Vagina (tissue), 2 donors: ENCODE results near the gene ETFDH. TPM values are rescaled to one million over a fixed set of nuclear protein-coding genes. Genes with fewer than 3 reads are reported as not detected.

ENCODE experiments used
- DNase-seq, 2 donors: peaks; one replicate each; pipeline ENCODE4 v3.0.0-alpha.2; 2017; ENCODE audit errors: extremely low spot score in 2 of 2
- H3K27ac ChIP-seq: fragments of 200-600 bp; sonication (generic); one replicate; pipeline ENCODE4 v1.5.1; 2019
- H3K27me3 ChIP-seq: fragments of 200-600 bp; sonication (generic); one replicate; pipeline ENCODE4 v1.5.1; 2019
- H3K36me3 ChIP-seq, 2 donors: fragments of 200-600 bp; sonication (generic); one replicate each; pipeline ENCODE4 v1.5.1; 2017 to 2019
- H3K4me1 ChIP-seq: fragments of 200-600 bp; sonication (generic); one replicate; pipeline ENCODE4 v1.5.1; 2019
- H3K4me3 ChIP-seq, 2 donors: fragments of 200-600 bp; sonication (generic); 1 replicate in 1 of 2; 2 replicates in 1 of 2; pipeline ENCODE4 v1.5.1; 2016 to 2019
- H3K9me3 ChIP-seq: fragments of 200-600 bp; sonication (generic); one replicate; pipeline ENCODE4 v1.5.1; 2019
- CTCF ChIP-seq, 3 experiments: fragments of 450-650 bp in 2 of 3; fragments of 200-600 bp in 1 of 3; sonication (generic) in 1 of 3; IDR thresholded peaks; one replicate each; pipeline ENCODE4 v1.5.1; 2017 to 2019; ENCODE audit warnings: antibody characterized with exemption in 3 of 3, mild to moderate bottlenecking in 2 of 3, moderate library complexity in 2 of 3
- POLR2A ChIP-seq, 2 donors: fragments of 450-650 bp; IDR thresholded peaks; one replicate each; pipeline ENCODE4 v1.6.1; 2017; ENCODE audit warnings: antibody characterized with exemption in 2 of 2, mild to moderate bottlenecking in 2 of 2, moderate library complexity in 2 of 2
- POLR2AphosphoS5 ChIP-seq, 2 donors: sonication (generic); formaldehyde crosslinking; IDR thresholded peaks; one replicate each; pipeline ENCODE4 v1.9.0; 2017; ENCODE audit warnings: antibody characterized with exemption in 2 of 2, mild to moderate bottlenecking in 2 of 2, low read depth in 1 of 2; ENCODE audit not compliant: insufficient read depth in 1 of 2
- intact Hi-C: fragments of 100-400 bp; cut with DNase I; formaldehyde crosslinking; loops from one replicate; pipeline ENCODE4 v1.15.1; 2023
- total RNA-seq: library from RNA; depleted of rRNA; stranded (reverse); fragments of >200 nt; gene quantifications from one replicate; pipeline ENCODE4 v1.2.3, GENCODE V29; 2016

Gene ETFDH
- 20.4 TPM for total RNA-seq

GRCh38 chr4:158671915-158672806, at the start of gene ETFDH:
ETFDH (plus strand) TSS chr4:158672296; CDS start chr4:158672457, 161 bp downstream.
- Histone ChIP-seq H3K9me3 (no peaks in the 10 kb centered on the region), H3K36me3 (no peaks in the 10 kb centered on the region), H3K27ac (peak within 1 kb of the TSS; percentile 97), H3K27me3 (no peaks in the 10 kb centered on the region), H3K4me1 (peaks cover 35% of the 10 kb centered on the region), H3K4me3 (peak within 1 kb of the TSS; percentile 82 to 93)
- intact Hi-C loops, result no loop called here
- DNase-seq, result peak; percentile 99 to 100
- TF ChIP-seq POLR2A (IDR thresholded peaks at IDR 0.05), result peak in 1 of 2 donors; percentile 84
- TF ChIP-seq CTCF (IDR thresholded peaks at IDR 0.05), result peak; percentile 44 to 61 (median 57)
- TF ChIP-seq POLR2AphosphoS5 (IDR thresholded peaks at IDR 0.05; ENCODE audit: insufficient read depth in 1 of 2, low read depth in 1 of 2), result peak; percentile 98 to 99

- intact Hi-C loops, result loop anchor here (1.0 kb wide), 1 partner anchor 365 kb away; no protein-coding TSS in a partner anchor
- Histone ChIP-seq H3K4me3 (no peak overlapping the region), H3K9me3 (no peaks in the 10 kb centered on the region), H3K27me3 (no peaks in the 10 kb centered on the region), H3K27ac (no peak overlapping the region), H3K36me3 (no peaks in the 10 kb centered on the region), H3K4me1 (no peaks in the 10 kb centered on the region)
- TF ChIP-seq CTCF (IDR thresholded peaks at IDR 0.05) (peak; percentile 41 to 84 (median 58)), POLR2AphosphoS5 (IDR thresholded peaks at IDR 0.05; ENCODE audit: insufficient read depth in 1 of 2, low read depth in 1 of 2) (no peak)
- DNase-seq, result no peak
These were observed 47.1 kb upstream of the ETFDH start for GRCh38 chr4:158624889-158625478.

GRCh38 chr4:158625544-158625943, 46.6 kb upstream of the ETFDH start:
- no peaks in the 10 kb centered on the region for H3K27me3 ChIP-seq
- intact Hi-C loops, result loop anchor here (1.0 kb wide), 1 partner anchor 365 kb away; no protein-coding TSS in a partner anchor
- H3K36me3 ChIP-seq, result no peaks in the 10 kb centered on the region
- H3K9me3 ChIP-seq, result no peaks in the 10 kb centered on the region
- H3K4me3 ChIP-seq, result no peak overlapping the region
- H3K4me1 ChIP-seq, result no peaks in the 10 kb centered on the region
- DNase-seq, result no peak
- H3K27ac ChIP-seq, result no peak overlapping the region
- no peak for TF ChIP-seq CTCF (IDR thresholded peaks at IDR 0.05)
- TF ChIP-seq POLR2AphosphoS5 (IDR thresholded peaks at IDR 0.05; ENCODE audit: insufficient read depth in 1 of 2, low read depth in 1 of 2), result no peak
- no peak for TF ChIP-seq POLR2A (IDR thresholded peaks at IDR 0.05)

- intact Hi-C loops, result no loop called here
These were observed 41.2 kb upstream of the ETFDH start for GRCh38 chr4:158630893-158631292.

More at GRCh38 chr4:158630893-158631292, 41.2 kb upstream of the ETFDH start:
- TF ChIP-seq POLR2A (IDR thresholded peaks at IDR 0.05) (no peak), CTCF (IDR thresholded peaks at IDR 0.05) (no peak), POLR2AphosphoS5 (IDR thresholded peaks at IDR 0.05; ENCODE audit: insufficient read depth in 1 of 2, low read depth in 1 of 2) (no peak)
- Histone ChIP-seq H3K36me3 (no peaks in the 10 kb centered on the region), H3K27me3 (no peaks in the 10 kb centered on the region), H3K9me3 (no peaks in the 10 kb centered on the region), H3K4me1 (no peaks in the 10 kb centered on the region), H3K27ac (no peak overlapping the region), H3K4me3 (no peak overlapping the region)
- no peak for DNase-seq
